Measurements from ENCODE around the gene DEGS2. TPM values are rescaled to one million over a fixed set of nuclear protein-coding genes. Genes with fewer than 3 reads are reported as not detected.

The DEGS2 gene
- total and polyA plus RNA-seq, 2 donors = 0.38 to 2.1 TPM

GRCh38 chr14:100155049-100155621, 4.3 kb downstream of the DEGS2 start:
- Histone ChIP-seq H3K9me3 (ENCODE audit: control insufficient read depth in 2 of 2, insufficient read depth in 1 of 2, low read length in 1 of 2) (peaks cover 6 to 16% of the 10 kb centered on the region in 2 donors), H3K36me3 (ENCODE audit: control insufficient read depth in 2 of 2, insufficient read depth in 2 of 2, low read length in 1 of 2) (no peaks in the 10 kb centered on the region), H3K4me1 (ENCODE audit: control insufficient read depth in 2 of 2, insufficient read depth in 2 of 2, low read length in 2 of 2) (peaks cover 11 to 16% of the 10 kb centered on the region in 2 donors), H3K27me3 (ENCODE audit: control insufficient read depth in 2 of 2, insufficient read depth in 1 of 2, low read length in 1 of 2) (peaks cover 21 to 35% of the 10 kb centered on the region in 2 donors), H3K4me3 (ENCODE audit: low read length in 2 of 2) (no peak overlapping the region), H3K27ac (ENCODE audit: low read depth in 1 of 2, low read length in 1 of 2) (no peak overlapping the region)
- 75% methylated on average over 8 of the region's 8 CpGs for WGBS
- no peak for DNase-seq (ENCODE audit: low read depth in 6 of 9, low spot score in 9 of 9)

- 97% methylated on average over 6 of the region's 6 CpGs for WGBS
- H3K4me1 ChIP-seq (ENCODE audit: control insufficient read depth in 2 of 2, insufficient read depth in 2 of 2, low read length in 2 of 2) = peaks cover 0 to 4% of the 10 kb centered on the region in 2 donors
Measured at GRCh38 chr14:100153560-100153959, 5.9 kb downstream of the DEGS2 start.

GRCh38 chr14:100152091-100152490, 7.4 kb downstream of the DEGS2 start:
- H3K9me3 ChIP-seq (ENCODE audit: control insufficient read depth in 2 of 2, insufficient read depth in 1 of 2, low read length in 1 of 2) = peaks cover 6 to 16% of the 10 kb centered on the region in 2 donors
- H3K36me3 ChIP-seq (ENCODE audit: control insufficient read depth in 2 of 2, insufficient read depth in 2 of 2, low read length in 1 of 2) = no peaks in the 10 kb centered on the region
- WGBS = 91% methylated on average over 10 of the region's 10 CpGs
- peaks cover 2 to 8% of the 10 kb centered on the region in 2 donors for H3K27me3 ChIP-seq (ENCODE audit: control insufficient read depth in 2 of 2, insufficient read depth in 1 of 2, low read length in 1 of 2)
- H3K27ac ChIP-seq (ENCODE audit: low read depth in 1 of 2, low read length in 1 of 2) = no peak overlapping the region
- H3K4me1 ChIP-seq (ENCODE audit: control insufficient read depth in 2 of 2, insufficient read depth in 2 of 2, low read length in 2 of 2) = peaks cover 6 to 13% of the 10 kb centered on the region in 2 donors
- no peak for DNase-seq (ENCODE audit: low read depth in 6 of 9, low spot score in 9 of 9)
- no peak overlapping the region for H3K4me3 ChIP-seq (ENCODE audit: low read length in 2 of 2)

More at GRCh38 chr14:100153560-100153959, 5.9 kb downstream of the DEGS2 start:
- no peak for DNase-seq (ENCODE audit: low read depth in 6 of 9, low spot score in 9 of 9)
- no peaks in the 10 kb centered on the region for H3K36me3 ChIP-seq (ENCODE audit: control insufficient read depth in 2 of 2, insufficient read depth in 2 of 2, low read length in 1 of 2)
- H3K9me3 ChIP-seq (ENCODE audit: control insufficient read depth in 2 of 2, insufficient read depth in 1 of 2, low read length in 1 of 2) = peaks cover 6 to 16% of the 10 kb centered on the region in 2 donors
- peaks cover 7 to 21% of the 10 kb centered on the region in 2 donors for H3K27me3 ChIP-seq (ENCODE audit: control insufficient read depth in 2 of 2, insufficient read depth in 1 of 2, low read length in 1 of 2)
- H3K27ac ChIP-seq (ENCODE audit: low read depth in 1 of 2, low read length in 1 of 2) = no peak overlapping the region
- no peak overlapping the region for H3K4me3 ChIP-seq (ENCODE audit: low read length in 2 of 2)

- H3K36me3 ChIP-seq (ENCODE audit: control insufficient read depth in 2 of 2, insufficient read depth in 2 of 2, low read length in 1 of 2) = peaks cover under 1 to 4% of the 10 kb centered on the region in 2 donors
- H3K9me3 ChIP-seq (ENCODE audit: control insufficient read depth in 2 of 2, insufficient read depth in 1 of 2, low read length in 1 of 2) = peaks cover 6 to 16% of the 10 kb centered on the region in 2 donors
- H3K4me3 ChIP-seq (ENCODE audit: low read length in 2 of 2) = no peak overlapping the region
- no peaks in the 10 kb centered on the region for H3K27me3 ChIP-seq (ENCODE audit: control insufficient read depth in 2 of 2, insufficient read depth in 1 of 2, low read length in 1 of 2)
- H3K27ac ChIP-seq (ENCODE audit: low read depth in 1 of 2, low read length in 1 of 2) = no peak overlapping the region
- H3K4me1 ChIP-seq (ENCODE audit: control insufficient read depth in 2 of 2, insufficient read depth in 2 of 2, low read length in 2 of 2) = peaks cover 11 to 22% of the 10 kb centered on the region in 2 donors
- DNase-seq (ENCODE audit: low read depth in 6 of 9, low spot score in 9 of 9) = no peak
- 95% methylated on average over 12 of the region's 12 CpGs for WGBS
Measured at GRCh38 chr14:100150932-100151587, 8.4 kb downstream of the DEGS2 start.

GRCh38 chr14:100149851-100150611, 9.4 kb downstream of the DEGS2 start:
- peaks cover 11 to 23% of the 10 kb centered on the region in 2 donors for H3K4me1 ChIP-seq (ENCODE audit: control insufficient read depth in 2 of 2, insufficient read depth in 2 of 2, low read length in 2 of 2)
- peaks cover 11 to 13% of the 10 kb centered on the region in 2 donors for H3K36me3 ChIP-seq (ENCODE audit: control insufficient read depth in 2 of 2, insufficient read depth in 2 of 2, low read length in 1 of 2)
- 89% methylated on average over 21 of the region's 21 CpGs for WGBS
- peaks cover 4 to 11% of the 10 kb centered on the region in 2 donors for H3K9me3 ChIP-seq (ENCODE audit: control insufficient read depth in 2 of 2, insufficient read depth in 1 of 2, low read length in 1 of 2)
- no peak overlapping the region for H3K27ac ChIP-seq (ENCODE audit: low read depth in 1 of 2, low read length in 1 of 2)
- no peak for DNase-seq (ENCODE audit: low read depth in 6 of 9, low spot score in 9 of 9)
- no peak overlapping the region for H3K4me3 ChIP-seq (ENCODE audit: low read length in 2 of 2)
- no peaks in the 10 kb centered on the region for H3K27me3 ChIP-seq (ENCODE audit: control insufficient read depth in 2 of 2, insufficient read depth in 1 of 2, low read length in 1 of 2)

GRCh38 chr14:100148837-100149731, 10.4 kb downstream of the DEGS2 start:
- 97% methylated on average over 58 of the region's 58 CpGs for WGBS
- no peak for DNase-seq (ENCODE audit: low read depth in 6 of 9, low spot score in 9 of 9)

GRCh38 chr14:100147691-100148464, 11.6 kb downstream of the DEGS2 start:
- peaks cover 32 to 33% of the 10 kb centered on the region in 2 donors for H3K36me3 ChIP-seq (ENCODE audit: control insufficient read depth in 2 of 2, insufficient read depth in 2 of 2, low read length in 1 of 2)
- peaks cover 0 to 1% of the 10 kb centered on the region in 2 donors for H3K9me3 ChIP-seq (ENCODE audit: control insufficient read depth in 2 of 2, insufficient read depth in 1 of 2, low read length in 1 of 2)
- no peak for DNase-seq (ENCODE audit: low read depth in 6 of 9, low spot score in 9 of 9)
- H3K4me1 ChIP-seq (ENCODE audit: control insufficient read depth in 2 of 2, insufficient read depth in 2 of 2, low read length in 2 of 2) = peaks cover 11 to 24% of the 10 kb centered on the region in 2 donors
- H3K27me3 ChIP-seq (ENCODE audit: control insufficient read depth in 2 of 2, insufficient read depth in 1 of 2, low read length in 1 of 2) = no peaks in the 10 kb centered on the region
- WGBS = 82% methylated on average over 28 of the region's 28 CpGs
- no peak overlapping the region for H3K4me3 ChIP-seq (ENCODE audit: low read length in 2 of 2)
- peak overlapping the region in 1 of 2 donors; percentile 17 for H3K27ac ChIP-seq (ENCODE audit: low read depth in 1 of 2, low read length in 1 of 2)

More at GRCh38 chr14:100148837-100149731, 10.4 kb downstream of the DEGS2 start:
- Histone ChIP-seq H3K4me1 (ENCODE audit: control insufficient read depth in 2 of 2, insufficient read depth in 2 of 2, low read length in 2 of 2) (peaks cover 11 to 24% of the 10 kb centered on the region in 2 donors), H3K9me3 (ENCODE audit: control insufficient read depth in 2 of 2, insufficient read depth in 1 of 2, low read length in 1 of 2) (peaks cover 1% of the 10 kb centered on the region in 2 donors), H3K36me3 (ENCODE audit: control insufficient read depth in 2 of 2, insufficient read depth in 2 of 2, low read length in 1 of 2) (peaks cover 20 to 21% of the 10 kb centered on the region in 2 donors), H3K4me3 (ENCODE audit: low read length in 2 of 2) (no peak overlapping the region), H3K27me3 (ENCODE audit: control insufficient read depth in 2 of 2, insufficient read depth in 1 of 2, low read length in 1 of 2) (no peaks in the 10 kb centered on the region), H3K27ac (ENCODE audit: low read depth in 1 of 2, low read length in 1 of 2) (no peak overlapping the region)

GRCh38 chr14:100147181-100147631, 12.2 kb downstream of the DEGS2 start:
- H3K27me3 ChIP-seq (ENCODE audit: control insufficient read depth in 2 of 2, insufficient read depth in 1 of 2, low read length in 1 of 2) = no peaks in the 10 kb centered on the region
- no peak overlapping the region for H3K4me3 ChIP-seq (ENCODE audit: low read length in 2 of 2)
- peaks cover 11 to 24% of the 10 kb centered on the region in 2 donors for H3K4me1 ChIP-seq (ENCODE audit: control insufficient read depth in 2 of 2, insufficient read depth in 2 of 2, low read length in 2 of 2)
- H3K9me3 ChIP-seq (ENCODE audit: control insufficient read depth in 2 of 2, insufficient read depth in 1 of 2, low read length in 1 of 2) = peaks cover 0 to under 1% of the 10 kb centered on the region in 2 donors
- peaks cover 39% of the 10 kb centered on the region in 2 donors for H3K36me3 ChIP-seq (ENCODE audit: control insufficient read depth in 2 of 2, insufficient read depth in 2 of 2, low read length in 1 of 2)
- peak in 7 of 9 donors; percentile 22 to 75 (median 33) for DNase-seq (ENCODE audit: low read depth in 6 of 9, low spot score in 9 of 9)
- WGBS = 18% methylated on average over 20 of the region's 20 CpGs
- H3K27ac ChIP-seq (ENCODE audit: low read depth in 1 of 2, low read length in 1 of 2) = peak overlapping the region in 1 of 2 donors; percentile 58
